Aorta (tissue), 5 donors: Measurements from ENCODE around the gene MAP1S. TPM values are rescaled to one million over a fixed set of nuclear protein-coding genes. Genes with fewer than 3 reads are reported as not detected.
"Not testable (repeated sequence)": the region's sequence is repeated elsewhere in the genome, so short reads cannot be mapped to it uniquely, and the experiment has no call there.

Experiments
- ATAC-seq: fragments of 200-7000 bp; cut with Tn5 transposase; one replicate; pipeline ENCODE4 v1.9.1; 2022; ENCODE audit warnings: moderate library complexity; ENCODE audit not compliant: low FRiP score
- DNase-seq, 2 donors: peaks; one replicate each; pipeline ENCODE4 v3.0.0-alpha.2; 2020
- H3K27ac ChIP-seq, 2 donors: one replicate each; pipeline ENCODE4 v1.5.1; 2013; ENCODE audit warnings: low read length in 2 of 2, mild to moderate bottlenecking in 2 of 2, moderate library complexity in 2 of 2, control low read depth in 1 of 2, inconsistent platforms in 1 of 2, low read depth in 1 of 2
- H3K27me3 ChIP-seq, 2 donors: one replicate each; pipeline ENCODE4 v1.6.1; 2013; ENCODE audit warnings: control low read depth in 1 of 2, low read length in 1 of 2, mild to moderate bottlenecking in 1 of 2, moderate library complexity in 1 of 2; ENCODE audit not compliant: insufficient read depth in 2 of 2, control insufficient read depth in 1 of 2
- H3K36me3 ChIP-seq, 2 donors: one replicate each; pipeline ENCODE4 v1.6.1; 2013; ENCODE audit warnings: control low read depth in 1 of 2, low read length in 1 of 2, mild to moderate bottlenecking in 1 of 2; ENCODE audit not compliant: insufficient read depth in 2 of 2, control insufficient read depth in 1 of 2
- H3K4me1 ChIP-seq, 2 donors: one replicate each; pipeline ENCODE4 v1.6.1; 2013; ENCODE audit warnings: low read length in 2 of 2, control low read depth in 1 of 2, mild to moderate bottlenecking in 1 of 2, moderate library complexity in 1 of 2; ENCODE audit not compliant: insufficient read depth in 2 of 2, control insufficient read depth in 1 of 2
- H3K4me3 ChIP-seq, 2 donors: one replicate each; pipeline ENCODE4 v1.5.1; 2013; ENCODE audit warnings: low read length in 2 of 2, control low read depth in 1 of 2, mild to moderate bottlenecking in 1 of 2
- H3K9me3 ChIP-seq: one replicate; pipeline ENCODE4 v1.6.1; 2013; ENCODE audit warnings: mild to moderate bottlenecking, low read length; ENCODE audit not compliant: control insufficient read depth
- WGBS, 2 donors: extraction: QIAGEN DNeasy Blood & Tissue Kit; methylation state at CpG; one replicate each; pipeline ENCODE4 v1.1.7; 2013; 5-methylcytosine and 5-hydroxymethylcytosine counted together
- intact Hi-C, 2 donors: fragments of 100-400 bp; cut with DNase I; formaldehyde crosslinking; loops; one replicate each; pipeline versions ENCODE4 v1.14.2 to v1.15.0; 2022
- polyA plus RNA-seq, 2 donors: library from polyadenylated mRNA; stranded (reverse); fragments of 200-250 nt; gene quantifications; one replicate each; pipeline ENCODE4 v1.2.3, GENCODE V29; 2013
- total RNA-seq, 2 donors: library from RNA; stranded (reverse); fragmentation: NEBNext Ultra II Directional; extraction: Animal tissue kit (Norgen Biotek cat#: 25700); gene quantifications; one replicate each; pipeline ENCODE4 v1.2.1, GENCODE V29; 2021
- donor health status: healthy with polysubstance abuse.
- donor health status: Bipolar disorder and iron deficiency.
- donor health status: DM: no; HTN: no; CAD: no.
- donor health status: DM: no; HTN: no; CAD: no.
- donor health status: DM: yes; HTN: yes; CAD: no.

Gene MAP1S
- total and polyA plus RNA-seq, 4 donors, result 9.9 to 60.1 (median 36.3) TPM

GRCh38 chr19:17775991-17776803 is 56.9 kb downstream of the MAP1S start:
- ATAC-seq (no peak), DNase-seq (no peak)
- 68 to 71% methylated on average over 27 of the region's 27 CpGs for WGBS, 2 donors
- H3K27ac ChIP-seq, result no peak overlapping the region
- intact Hi-C loops, result loop anchor here in 1 of 2 donors (5.0 kb wide), 1 partner anchor 74 kb away; no protein-coding TSS in a partner anchor
- no peaks in the 10 kb centered on the region for H3K27me3 ChIP-seq
- no peaks in the 10 kb centered on the region for H3K36me3 ChIP-seq
- no peak overlapping the region for H3K4me3 ChIP-seq
- no peaks in the 10 kb centered on the region for H3K9me3 ChIP-seq
- no peaks in the 10 kb centered on the region for H3K4me1 ChIP-seq

DNA sequence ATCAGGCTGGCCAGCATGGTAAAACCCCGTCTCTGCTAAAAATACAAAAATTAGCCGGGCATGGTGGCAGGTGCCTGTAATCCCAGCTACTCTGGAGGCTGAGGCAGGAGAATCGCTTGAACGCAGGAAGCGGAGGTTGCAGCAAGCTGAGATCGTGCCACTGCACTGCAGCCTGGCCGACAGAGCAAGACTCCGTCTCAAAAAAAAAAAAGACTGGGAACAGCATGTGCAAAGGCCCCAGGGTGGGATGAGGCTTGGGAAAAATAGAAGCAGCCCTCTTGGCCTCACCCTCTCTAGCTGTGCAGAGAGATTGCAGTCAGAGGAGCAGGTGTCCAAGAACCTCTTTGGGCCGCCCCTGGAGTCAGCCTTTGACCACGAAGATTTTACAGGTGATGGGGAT is 58.6 kb downstream of the MAP1S start:
- not testable (repeated sequence) for ATAC-seq, H3K4me1 ChIP-seq, H3K4me3 ChIP-seq, H3K36me3 ChIP-seq, H3K27me3 ChIP-seq, DNase-seq, H3K27ac ChIP-seq, H3K9me3 ChIP-seq
- 72 to 73% methylated on average over 10 of the region's 10 CpGs for WGBS, 2 donors
- intact Hi-C loops, result loop anchor here in 1 of 2 donors (5.0 kb wide), 1 partner anchor 76 kb away; no protein-coding TSS in a partner anchor

DNA sequence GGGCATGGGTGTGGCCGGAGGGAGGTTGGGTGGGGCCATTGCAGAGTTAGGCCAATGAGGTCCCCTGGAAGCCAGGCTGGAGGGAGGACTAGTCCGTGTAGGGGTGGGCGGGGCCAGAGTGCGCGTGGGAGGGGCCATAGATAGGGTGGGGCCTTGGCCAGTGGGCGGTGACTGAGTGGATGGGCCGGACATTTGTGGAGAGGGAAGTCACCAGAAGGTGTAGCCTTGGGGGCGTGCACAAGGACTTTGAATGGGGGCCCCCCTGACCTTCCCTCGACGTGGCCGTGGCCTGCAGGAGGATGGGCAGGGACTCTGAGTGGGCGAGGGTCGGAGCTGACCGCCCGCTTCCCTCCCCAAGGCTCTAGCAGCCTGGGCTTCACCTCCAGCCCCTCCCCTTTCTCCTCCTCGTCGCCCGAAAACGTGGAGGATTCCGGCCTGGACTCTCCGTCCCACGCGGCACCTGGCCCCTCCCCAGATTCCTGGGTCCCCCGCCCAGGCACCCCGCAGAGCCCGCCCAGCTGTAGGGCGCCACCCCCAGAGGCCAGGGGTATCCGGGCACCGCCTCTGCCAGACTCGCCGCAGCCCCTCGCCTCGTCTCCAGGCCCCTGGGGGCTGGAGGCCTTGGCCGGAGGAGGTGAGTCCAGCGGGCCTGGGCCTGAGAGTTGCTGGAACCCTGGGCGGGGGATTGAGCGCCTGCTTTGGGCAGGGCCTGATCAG is 59.1 kb downstream of the MAP1S start:
- intact Hi-C loops, result loop anchor here in 1 of 2 donors (5.0 kb wide), 1 partner anchor 76 kb away; no protein-coding TSS in a partner anchor
- Histone ChIP-seq H3K27ac (no peak overlapping the region), H3K4me3 (no peak overlapping the region), H3K4me1 (no peaks in the 10 kb centered on the region), H3K9me3 (no peaks in the 10 kb centered on the region), H3K27me3 (no peaks in the 10 kb centered on the region), H3K36me3 (no peaks in the 10 kb centered on the region)
- ATAC-seq (peak; percentile 53), DNase-seq (peak; percentile 79 to 88)
- WGBS, 2 donors, result 3 to 6% methylated on average over 23 to 37 of the region's 37 CpGs

GRCh38 chr19:17778968-17779929 is 60.0 kb downstream of the MAP1S start:
- no peaks in the 10 kb centered on the region for H3K4me1 ChIP-seq
- WGBS, 2 donors, result 12 to 14% methylated on average over 23 to 25 of the region's 25 CpGs
- H3K9me3 ChIP-seq, result no peaks in the 10 kb centered on the region
- no peaks in the 10 kb centered on the region for H3K27me3 ChIP-seq
- no peak overlapping the region for H3K4me3 ChIP-seq
- DNase-seq, result peak in 1 of 2 donors; percentile 80
- no peak overlapping the region for H3K27ac ChIP-seq
- intact Hi-C loops, result loop anchor here in 1 of 2 donors (5.0 kb wide), 1 partner anchor 77 kb away; no protein-coding TSS in a partner anchor
- ATAC-seq, result no peak
- no peaks in the 10 kb centered on the region for H3K36me3 ChIP-seq

DNA sequence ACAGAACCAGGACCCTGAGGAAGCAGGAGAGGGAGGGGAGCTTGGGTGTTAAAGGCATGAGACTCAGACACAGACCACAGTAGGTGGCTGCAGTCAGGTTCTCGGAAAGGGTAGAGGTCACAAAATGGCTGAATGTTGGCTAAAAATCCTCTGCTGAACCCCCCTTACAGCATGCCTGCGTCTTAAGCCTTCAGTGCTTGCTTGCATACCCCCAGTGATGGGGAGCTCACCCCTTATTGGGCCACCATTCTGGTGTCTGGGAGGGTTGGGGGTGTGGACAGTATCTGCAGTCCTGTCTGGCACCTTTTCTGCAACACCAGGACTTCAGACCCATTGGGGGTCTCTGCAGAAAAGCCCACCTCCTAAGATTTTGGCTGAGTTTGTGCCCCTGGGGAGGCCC is 61.5 kb downstream of the MAP1S start:
- Histone ChIP-seq H3K27ac (no peak overlapping the region), H3K4me1 (no peaks in the 10 kb centered on the region), H3K27me3 (no peaks in the 10 kb centered on the region), H3K4me3 (no peak overlapping the region), H3K36me3 (no peaks in the 10 kb centered on the region), H3K9me3 (no peaks in the 10 kb centered on the region)
- ATAC-seq (no peak), DNase-seq (no peak)
- intact Hi-C loops, result no loop called here
- 79 to 91% methylated on average over 2 of the region's 2 CpGs for WGBS, 2 donors

DNA sequence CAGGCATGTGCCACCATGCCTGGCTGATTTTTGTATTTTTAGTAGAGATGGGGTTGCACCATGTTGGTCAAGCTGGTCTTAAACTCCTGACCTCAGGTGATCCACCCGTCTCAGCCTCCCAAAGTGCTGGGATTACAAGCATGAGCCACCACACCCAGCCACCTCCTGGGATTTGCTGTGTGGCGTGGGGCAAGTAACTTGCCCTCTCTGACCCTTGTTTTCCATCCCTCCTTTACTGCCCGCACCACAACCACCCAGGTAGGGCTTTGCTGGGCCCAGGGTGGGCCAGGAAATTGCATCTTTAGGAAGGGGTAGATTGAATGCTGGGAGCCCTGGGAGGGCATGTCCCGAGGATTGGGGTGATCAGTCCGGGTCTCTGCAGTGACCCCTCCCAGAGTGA is 64.4 kb downstream of the MAP1S start:
- H3K4me3 ChIP-seq, intact Hi-C loops, H3K4me1 ChIP-seq, ATAC-seq, H3K27ac ChIP-seq, H3K9me3 ChIP-seq, H3K36me3 ChIP-seq, DNase-seq, H3K27me3 ChIP-seq: not testable (repeated sequence)
- WGBS, 2 donors, result 71 to 72% methylated on average over 5 of the region's 5 CpGs
